Activated naive CD4-positive, alpha-beta T cell treated with anti-CD3 and anti-CD28 coated beads, Interleukin-2, amount 50 U/mL, for 16 hours (primary cell): ENCODE measurements around the gene S100A4.
A peak's percentile ranks its signal among the peaks of the same experiment; 100 is the strongest.

Experiments
- DNase-seq: peaks from one replicate; pipeline ENCODE4 v3.0.0-alpha.2; 2020

The S100A4 gene

DNA sequence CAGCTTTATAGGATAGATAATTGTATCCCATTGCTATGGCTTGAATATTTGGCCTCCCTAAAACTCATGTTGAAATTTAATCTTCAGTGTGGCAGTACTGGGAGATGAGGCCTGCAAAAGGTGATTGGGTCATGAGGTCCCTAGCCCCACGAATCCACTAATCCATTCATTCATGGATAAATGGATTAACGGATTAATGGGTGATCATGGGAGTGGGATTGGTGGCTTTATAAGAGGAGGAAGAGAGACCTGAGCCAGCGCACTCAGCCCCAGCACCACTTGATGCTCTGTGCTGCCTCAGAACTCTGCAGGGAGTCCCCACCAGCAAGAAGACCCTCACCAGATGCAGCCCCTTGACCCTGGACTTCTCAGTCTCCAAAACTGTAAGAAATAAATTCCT, 41.8 kb downstream of the S100A4 start:
- DNase-seq: no peak

DNA sequence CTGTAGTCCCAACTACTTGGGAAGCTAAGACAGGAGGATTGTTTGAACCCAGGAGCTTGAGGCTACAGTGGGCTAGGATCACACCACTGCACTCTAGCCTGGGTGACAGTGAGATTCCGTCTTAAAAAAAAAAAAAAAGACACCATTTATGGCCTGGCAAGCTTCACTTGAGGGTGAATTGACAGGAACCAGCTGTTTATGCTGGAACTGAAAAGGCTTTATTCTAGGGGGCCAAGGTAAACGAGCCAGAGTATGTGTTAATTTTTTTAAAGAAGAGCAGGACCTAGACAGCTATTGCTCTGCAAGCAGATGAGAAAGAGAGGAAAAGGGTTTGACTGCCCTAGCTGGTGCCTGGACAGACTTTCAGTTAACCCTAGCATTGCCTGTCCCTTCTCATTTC, 46.9 kb downstream of the S100A4 start:
- no peak for DNase-seq

DNA sequence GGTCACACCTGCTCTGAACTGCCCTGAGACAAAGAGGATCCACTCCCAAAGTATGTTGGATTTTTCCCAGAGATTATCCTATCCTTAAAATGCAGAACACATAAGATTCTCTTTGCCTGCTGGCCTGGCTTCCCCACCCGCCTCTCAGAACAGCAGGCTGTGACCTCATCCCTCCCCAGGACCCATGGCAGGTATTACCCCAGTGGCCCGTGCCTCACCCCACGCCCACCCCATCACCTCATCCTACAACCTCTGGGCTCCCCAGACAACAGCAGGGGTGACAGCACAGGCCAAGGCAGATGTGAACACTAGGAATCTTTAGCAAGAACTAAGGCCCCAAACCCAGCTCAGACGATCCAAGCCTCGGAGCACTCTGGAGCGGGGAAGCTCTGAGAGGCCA, 50.1 kb downstream of the S100A4 start:
- DNase-seq: no peak

DNA sequence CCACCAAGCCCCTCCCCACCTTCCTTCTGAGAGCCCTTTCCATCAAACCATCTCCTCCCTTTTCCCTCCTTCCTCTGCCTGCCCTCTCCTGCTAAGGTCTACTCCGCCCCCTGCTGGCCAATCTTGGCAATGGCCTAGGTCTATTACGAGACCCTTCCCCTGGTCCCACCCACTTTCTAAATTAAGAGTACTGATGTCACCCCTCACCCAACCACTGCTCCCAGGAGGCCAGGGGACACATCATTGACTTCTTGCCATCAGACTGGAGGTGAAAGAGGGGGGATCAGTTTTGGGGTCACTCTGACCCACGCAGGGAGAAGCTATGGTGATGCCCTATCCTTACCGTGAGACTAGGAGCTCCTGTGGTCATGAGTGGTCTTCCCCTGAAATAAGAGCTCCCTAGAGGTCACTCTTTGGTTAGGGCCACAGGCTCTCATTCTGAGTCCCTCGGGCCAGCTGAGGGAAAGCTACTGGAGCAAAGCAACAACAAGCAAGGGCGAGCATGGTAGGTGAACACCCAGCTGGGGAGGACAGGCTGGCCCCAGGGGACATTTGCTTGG, 50.5 kb downstream of the S100A4 start:
- peak; percentile 82 for DNase-seq
